ENCODE data around the gene LDLRAD1.

The LDLRAD1 gene

DNA sequence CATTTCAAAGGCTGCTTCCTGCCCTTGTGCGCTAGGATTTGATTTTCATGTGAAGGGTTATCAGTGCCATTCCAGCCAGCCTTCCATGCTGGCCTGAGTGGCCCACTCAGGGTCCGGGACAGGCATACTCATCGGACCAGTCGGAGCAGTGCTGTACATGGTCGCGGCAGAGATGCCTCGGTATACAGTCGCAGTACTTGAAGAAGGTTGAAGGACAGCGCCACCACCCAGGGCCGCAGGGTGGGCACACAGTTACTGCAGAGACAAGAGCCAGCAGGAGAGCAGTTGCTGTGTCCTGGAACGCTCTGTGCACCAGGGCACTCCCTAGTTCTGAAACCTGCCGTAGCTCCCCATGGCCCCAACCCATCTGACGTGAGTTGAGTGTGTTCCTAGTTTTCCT, 9.1 kb downstream of the LDLRAD1 start:
- TF ChIP-seq, protein P1, sequence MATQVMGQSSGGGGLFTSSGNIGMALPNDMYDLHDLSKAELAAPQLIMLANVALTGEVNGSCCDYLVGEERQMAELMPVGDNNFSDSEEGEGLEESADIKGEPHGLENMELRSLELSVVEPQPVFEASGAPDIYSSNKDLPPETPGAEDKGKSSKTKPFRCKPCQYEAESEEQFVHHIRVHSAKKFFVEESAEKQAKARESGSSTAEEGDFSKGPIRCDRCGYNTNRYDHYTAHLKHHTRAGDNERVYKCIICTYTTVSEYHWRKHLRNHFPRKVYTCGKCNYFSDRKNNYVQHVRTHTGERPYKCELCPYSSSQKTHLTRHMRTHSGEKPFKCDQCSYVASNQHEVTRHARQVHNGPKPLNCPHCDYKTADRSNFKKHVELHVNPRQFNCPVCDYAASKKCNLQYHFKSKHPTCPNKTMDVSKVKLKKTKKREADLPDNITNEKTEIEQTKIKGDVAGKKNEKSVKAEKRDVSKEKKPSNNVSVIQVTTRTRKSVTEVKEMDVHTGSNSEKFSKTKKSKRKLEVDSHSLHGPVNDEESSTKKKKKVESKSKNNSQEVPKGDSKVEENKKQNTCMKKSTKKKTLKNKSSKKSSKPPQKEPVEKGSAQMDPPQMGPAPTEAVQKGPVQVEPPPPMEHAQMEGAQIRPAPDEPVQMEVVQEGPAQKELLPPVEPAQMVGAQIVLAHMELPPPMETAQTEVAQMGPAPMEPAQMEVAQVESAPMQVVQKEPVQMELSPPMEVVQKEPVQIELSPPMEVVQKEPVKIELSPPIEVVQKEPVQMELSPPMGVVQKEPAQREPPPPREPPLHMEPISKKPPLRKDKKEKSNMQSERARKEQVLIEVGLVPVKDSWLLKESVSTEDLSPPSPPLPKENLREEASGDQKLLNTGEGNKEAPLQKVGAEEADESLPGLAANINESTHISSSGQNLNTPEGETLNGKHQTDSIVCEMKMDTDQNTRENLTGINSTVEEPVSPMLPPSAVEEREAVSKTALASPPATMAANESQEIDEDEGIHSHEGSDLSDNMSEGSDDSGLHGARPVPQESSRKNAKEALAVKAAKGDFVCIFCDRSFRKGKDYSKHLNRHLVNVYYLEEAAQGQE (IDR thresholded peaks at IDR 0.05; ENCODE audit: insufficient read depth in 1 of 2, low read depth in 2 of 2, low read length in 2 of 2) = no peak
- no peak for TF ChIP-seq TAF1 (IDR thresholded peaks at IDR 0.05; ENCODE audit: borderline replicate concordance, insufficient read depth, low read length)
- no peak for TF ChIP-seq FOXP2 (optimal IDR thresholded peaks at IDR 0.05; ENCODE audit: borderline replicate concordance, extremely low read depth, extremely low read length, insufficient read depth)

DNA sequence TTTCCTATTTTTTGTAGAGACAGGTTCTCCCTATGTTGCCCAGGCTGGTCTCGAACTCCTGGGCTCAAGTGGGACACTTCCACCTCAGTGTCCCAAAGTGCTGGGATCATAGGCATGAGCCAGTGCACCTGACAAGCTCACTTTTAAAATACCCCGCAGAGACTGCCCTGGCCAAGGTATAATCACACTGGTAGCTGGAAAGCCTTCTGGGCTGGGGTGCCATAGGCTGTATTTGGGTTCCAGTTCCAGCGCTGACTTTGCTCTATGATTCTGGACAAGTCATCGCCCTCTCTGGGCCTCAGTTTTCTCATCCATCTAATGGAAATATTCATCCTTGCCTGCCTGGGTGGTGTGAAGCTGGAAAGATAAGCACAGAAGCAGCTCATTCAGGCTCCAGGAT, 10.4 kb downstream of the LDLRAD1 start:
- TF ChIP-seq TAF1 (IDR thresholded peaks at IDR 0.05; ENCODE audit: borderline replicate concordance, insufficient read depth, low read length) (no peak), FOXP2 (optimal IDR thresholded peaks at IDR 0.05; ENCODE audit: borderline replicate concordance, extremely low read depth, extremely low read length, insufficient read depth) (no peak)
- TF ChIP-seq, protein P1 (IDR thresholded peaks at IDR 0.05; ENCODE audit: insufficient read depth in 1 of 2, low read depth in 2 of 2, low read length in 2 of 2) = no peak

DNA sequence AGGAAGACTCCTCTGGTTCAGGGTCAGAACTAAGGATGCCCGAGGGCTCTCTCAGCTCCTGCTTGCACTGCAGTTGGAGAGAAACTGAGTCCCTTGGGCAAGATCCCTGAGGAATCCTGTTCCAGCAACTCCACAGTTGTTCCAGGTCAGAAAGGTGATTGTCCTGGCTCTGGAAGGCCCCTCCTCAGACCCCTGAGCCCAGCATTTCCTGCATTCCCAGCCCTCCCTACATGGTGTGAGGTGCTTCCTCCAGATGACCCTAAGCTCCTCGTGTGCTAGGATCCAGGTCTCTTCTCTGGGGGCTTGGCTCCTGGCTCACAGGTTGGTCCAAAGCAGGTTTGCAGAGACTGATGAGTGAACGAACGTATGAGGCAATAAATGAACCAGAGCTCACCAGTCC, 11.5 kb downstream of the LDLRAD1 start:
- TF ChIP-seq TAF1 (IDR thresholded peaks at IDR 0.05; ENCODE audit: borderline replicate concordance, insufficient read depth, low read length) (no peak), SIN3A (IDR thresholded peaks at IDR 0.05; ENCODE audit: borderline replicate concordance, insufficient read depth, low read length) (no peak), POLR2AphosphoS5 (IDR thresholded peaks at IDR 0.05; ENCODE audit: low read depth, low read length) (no peak), FOXP2 (optimal IDR thresholded peaks at IDR 0.05; ENCODE audit: borderline replicate concordance, extremely low read depth, extremely low read length, insufficient read depth) (no peak)
- TF ChIP-seq, protein P1 (IDR thresholded peaks at IDR 0.05; ENCODE audit: insufficient read depth in 1 of 2, low read depth in 2 of 2, low read length in 2 of 2) = no peak

DNA sequence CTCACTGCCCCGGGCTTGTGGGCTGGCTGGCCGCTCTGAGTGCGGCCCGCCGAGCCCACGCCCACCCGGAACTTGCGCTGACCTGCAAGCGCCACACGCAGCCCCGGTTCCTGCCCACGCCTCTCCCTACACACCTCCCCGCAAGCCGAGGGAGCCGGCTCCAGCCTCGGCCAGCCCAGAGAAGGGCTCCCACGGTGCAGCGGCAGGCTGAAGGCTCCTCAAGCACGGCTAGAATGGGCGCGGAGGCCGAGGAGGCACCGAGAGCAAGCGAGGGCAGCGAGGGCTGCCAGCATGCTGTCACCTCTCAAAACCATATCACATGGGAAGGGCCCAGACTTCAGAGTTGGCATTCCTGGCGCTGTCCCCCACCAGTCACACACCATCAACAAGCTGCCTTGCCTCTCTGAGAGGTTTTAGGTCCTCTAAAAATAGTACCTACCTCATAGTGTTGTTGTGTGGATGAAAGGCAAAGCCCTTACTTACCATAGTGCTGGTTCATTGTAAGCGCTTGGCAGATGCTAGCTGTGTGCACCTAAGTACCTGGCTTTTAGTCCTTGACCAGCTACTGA, 13.4 kb downstream of the LDLRAD1 start:
- no peak for TF ChIP-seq FOXP2 (optimal IDR thresholded peaks at IDR 0.05; ENCODE audit: borderline replicate concordance, extremely low read depth, extremely low read length, insufficient read depth)

DNA sequence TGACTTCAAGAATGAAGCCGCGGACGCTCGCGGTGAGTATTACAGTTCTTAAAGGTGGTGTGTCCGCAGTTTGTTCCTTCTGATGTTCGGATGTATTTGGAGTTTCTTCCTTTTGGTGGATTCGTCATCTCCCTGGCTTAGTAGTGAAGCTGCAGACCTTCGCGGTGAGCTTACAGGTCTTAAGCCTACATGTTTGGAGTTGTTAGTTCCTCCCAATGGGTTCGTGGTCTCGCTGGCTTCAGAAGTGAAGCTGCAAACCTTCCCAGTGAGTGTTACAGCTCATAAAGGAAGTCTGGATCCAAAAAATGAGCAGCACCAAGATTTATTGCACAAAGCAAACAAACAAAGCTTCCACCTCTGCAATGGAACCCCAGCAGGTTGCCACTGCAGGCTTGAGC, 14.7 kb downstream of the LDLRAD1 start:
- TF ChIP-seq POLR2AphosphoS5 (IDR thresholded peaks at IDR 0.05; ENCODE audit: low read depth, low read length) (no peak), FOXP2 (optimal IDR thresholded peaks at IDR 0.05; ENCODE audit: borderline replicate concordance, extremely low read depth, extremely low read length, insufficient read depth) (no peak), SIN3A (IDR thresholded peaks at IDR 0.05; ENCODE audit: borderline replicate concordance, insufficient read depth, low read length) (no peak), TAF1 (IDR thresholded peaks at IDR 0.05; ENCODE audit: borderline replicate concordance, insufficient read depth, low read length) (no peak)
- TF ChIP-seq, protein P1 (IDR thresholded peaks at IDR 0.05; ENCODE audit: insufficient read depth in 1 of 2, low read depth in 2 of 2, low read length in 2 of 2) = no peak
